Measurements from ENCODE around the gene GADD45B.
A peak's percentile ranks its signal among the peaks of the same experiment; 100 is the strongest.
"Not testable (repeated sequence)": the region's sequence is repeated elsewhere in the genome, so short reads cannot be mapped to it uniquely, and the experiment has no call there.

GADD45B gene

GRCh38 chr19:2441096-2441752 is 34.7 kb upstream of the GADD45B start:
- DNase-seq = no peak
- in situ Hi-C loops (cut with HindIII; ENCODE audit: low pct_ligation_motif_present, low pct_unique_long_range_greater_than_20kb, low sequenced_read_pairs) = no loop called here

GRCh38 chr19:2443116-2443784 is 32.7 kb upstream of the GADD45B start:
- in situ Hi-C loops (cut with HindIII; ENCODE audit: low pct_ligation_motif_present, low pct_unique_long_range_greater_than_20kb, low sequenced_read_pairs) = no loop called here
- no peak for DNase-seq

- DNase-seq = no peak
- in situ Hi-C loops (cut with HindIII; ENCODE audit: low pct_ligation_motif_present, low pct_unique_long_range_greater_than_20kb, low sequenced_read_pairs) = no loop called here
These were observed 32.1 kb upstream of the GADD45B start for GRCh38 chr19:2443785-2444182.

GRCh38 chr19:2444251-2445002 is 31.5 kb upstream of the GADD45B start:
- no peak for DNase-seq
- in situ Hi-C loops (cut with HindIII; ENCODE audit: low pct_ligation_motif_present, low pct_unique_long_range_greater_than_20kb, low sequenced_read_pairs) = no loop called here

GRCh38 chr19:2446381-2446780 is 29.5 kb upstream of the GADD45B start:
- in situ Hi-C loops (cut with HindIII; ENCODE audit: low pct_ligation_motif_present, low pct_unique_long_range_greater_than_20kb, low sequenced_read_pairs) = no loop called here
- no peak for DNase-seq

GRCh38 chr19:2449019-2449418 is 26.9 kb upstream of the GADD45B start:
- DNase-seq = no peak
- in situ Hi-C loops (cut with HindIII; ENCODE audit: low pct_ligation_motif_present, low pct_unique_long_range_greater_than_20kb, low sequenced_read_pairs) = no loop called here

GRCh38 chr19:2451138-2451537 is 24.8 kb upstream of the GADD45B start:
- in situ Hi-C loops (cut with HindIII; ENCODE audit: low pct_ligation_motif_present, low pct_unique_long_range_greater_than_20kb, low sequenced_read_pairs) = no loop called here

GRCh38 chr19:2451741-2452140 is 24.2 kb upstream of the GADD45B start:
- DNase-seq = no peak
- in situ Hi-C loops (cut with HindIII; ENCODE audit: low pct_ligation_motif_present, low pct_unique_long_range_greater_than_20kb, low sequenced_read_pairs) = no loop called here

More at GRCh38 chr19:2451138-2451537, 24.8 kb upstream of the GADD45B start:
- DNase-seq = no peak

- no peak for DNase-seq
- in situ Hi-C loops (cut with HindIII; ENCODE audit: low pct_ligation_motif_present, low pct_unique_long_range_greater_than_20kb, low sequenced_read_pairs) = no loop called here
These were observed 22.4 kb upstream of the GADD45B start for GRCh38 chr19:2453431-2454025.

GRCh38 chr19:2454199-2454961 is 21.5 kb upstream of the GADD45B start:
- DNase-seq = no peak
- in situ Hi-C loops (cut with HindIII; ENCODE audit: low pct_ligation_motif_present, low pct_unique_long_range_greater_than_20kb, low sequenced_read_pairs) = no loop called here

GRCh38 chr19:2454962-2455850 is 20.7 kb upstream of the GADD45B start:
- in situ Hi-C loops (cut with HindIII; ENCODE audit: low pct_ligation_motif_present, low pct_unique_long_range_greater_than_20kb, low sequenced_read_pairs) = no loop called here
- DNase-seq = no peak

- in situ Hi-C loops (cut with HindIII; ENCODE audit: low pct_ligation_motif_present, low pct_unique_long_range_greater_than_20kb, low sequenced_read_pairs) = no loop called here
- peak; percentile 17 for DNase-seq
These were observed 19.9 kb upstream of the GADD45B start for GRCh38 chr19:2455851-2456570.

- DNase-seq = no peak
- in situ Hi-C loops (cut with HindIII; ENCODE audit: low pct_ligation_motif_present, low pct_unique_long_range_greater_than_20kb, low sequenced_read_pairs) = no loop called here
These were observed 18.4 kb upstream of the GADD45B start for GRCh38 chr19:2457394-2458037.

GRCh38 chr19:2458054-2458453 is 17.9 kb upstream of the GADD45B start:
- in situ Hi-C loops (cut with HindIII; ENCODE audit: low pct_ligation_motif_present, low pct_unique_long_range_greater_than_20kb, low sequenced_read_pairs) = no loop called here
- DNase-seq = no peak

GRCh38 chr19:2458776-2459175 is 17.2 kb upstream of the GADD45B start:
- in situ Hi-C loops (cut with HindIII; ENCODE audit: low pct_ligation_motif_present, low pct_unique_long_range_greater_than_20kb, low sequenced_read_pairs); DNase-seq: not testable (repeated sequence)

GRCh38 chr19:2460245-2460644 is 15.7 kb upstream of the GADD45B start:
- in situ Hi-C loops (cut with HindIII; ENCODE audit: low pct_ligation_motif_present, low pct_unique_long_range_greater_than_20kb, low sequenced_read_pairs) = no loop called here

More at GRCh38 chr19:2460245-2460644, 15.7 kb upstream of the GADD45B start:
- DNase-seq = no peak

All from ACHN (cell line).